GM21717 (cell line): ENCODE data around the gene ARID2.

Source experiments
- ATAC-seq: cut with Tn5 transposase; IDR thresholded peaks from one replicate; pipeline ENCODE4 v1.9.1; 2021; ENCODE audit warnings: mild to moderate bottlenecking, moderate library complexity; ENCODE audit not compliant: unreplicated experiment

The ARID2 gene

GRCh38 chr12:45721369-45721768 is 8.1 kb upstream of the ARID2 start:
- no peak for ATAC-seq

- ATAC-seq: no peak
Observed at GRCh38 chr12:45721954-45722353, 7.6 kb upstream of the ARID2 start.

- no peak for ATAC-seq
Observed at GRCh38 chr12:45725631-45726602, 3.6 kb upstream of the ARID2 start.

GRCh38 chr12:45726603-45727300 is 2.8 kb upstream of the ARID2 start:
- no peak for ATAC-seq

GRCh38 chr12:45727301-45727979 is 2.1 kb upstream of the ARID2 start:
- ATAC-seq: peak; percentile 53

- ATAC-seq: no peak
Observed at GRCh38 chr12:45727980-45728629, 1.4 kb upstream of the ARID2 start.

GRCh38 chr12:45728630-45729232 is 775 bp upstream of the ARID2 start:
- peak; percentile 58 for ATAC-seq

- no peak for ATAC-seq
Observed at GRCh38 chr12:45730084-45730347, 510 bp downstream of the ARID2 start.

- no peak for ATAC-seq
Observed at GRCh38 chr12:45730348-45731189, 1.1 kb downstream of the ARID2 start.

GRCh38 chr12:45731190-45731775 is 1.8 kb downstream of the ARID2 start:
- no peak for ATAC-seq

GRCh38 chr12:45732250-45732649 is 2.7 kb downstream of the ARID2 start:
- no peak for ATAC-seq

- ATAC-seq: no peak
Observed at GRCh38 chr12:45732936-45733335, 3.4 kb downstream of the ARID2 start.

GRCh38 chr12:45737638-45738037 is 8.1 kb downstream of the ARID2 start:
- ATAC-seq: no peak

- ATAC-seq: no peak
Observed at GRCh38 chr12:45742590-45742989, 13.1 kb downstream of the ARID2 start.

- no peak for ATAC-seq
Observed at GRCh38 chr12:45743247-45743646, 13.7 kb downstream of the ARID2 start.

GRCh38 chr12:45745861-45746277 is 16.4 kb downstream of the ARID2 start:
- no peak for ATAC-seq

GRCh38 chr12:45756666-45757065 is 27.2 kb downstream of the ARID2 start:
- no peak for ATAC-seq

- ATAC-seq: no peak
Observed at GRCh38 chr12:45757172-45757571, 27.7 kb downstream of the ARID2 start.

GRCh38 chr12:45760333-45760732 is 30.8 kb downstream of the ARID2 start:
- no peak for ATAC-seq
